Right cardiac atrium (tissue), 5 donors: ENCODE measurements around the gene CRIM1. TPM values are rescaled to one million over a fixed set of nuclear protein-coding genes. Genes with fewer than 3 reads are reported as not detected.

Experiments used
- ATAC-seq, 2 donors: fragments of 200-7000 bp; cut with Tn5 transposase; one replicate each; pipeline versions ENCODE4 v1.8.0 to v1.9.1; 2020; ENCODE audit warnings: moderate library complexity in 2 of 2, mild to moderate bottlenecking in 1 of 2
- DNase-seq, 3 donors: peaks; one replicate each; pipeline ENCODE4 v3.0.0-alpha.2; 2020
- H3K27ac ChIP-seq: one replicate; pipeline ENCODE4 v1.5.1; 2013; ENCODE audit warnings: mild to moderate bottlenecking, low read length, control low read depth, moderate library complexity
- H3K27me3 ChIP-seq: one replicate; pipeline ENCODE4 v1.6.1; 2013; ENCODE audit not compliant: control insufficient read depth, insufficient read depth
- H3K4me1 ChIP-seq: one replicate; pipeline ENCODE4 v1.6.1; 2013; ENCODE audit warnings: low read length; ENCODE audit not compliant: control insufficient read depth, insufficient read depth
- H3K4me3 ChIP-seq: one replicate; pipeline ENCODE4 v1.5.1; 2013; ENCODE audit warnings: low read length, control low read depth
- H3K9me3 ChIP-seq: one replicate; pipeline ENCODE4 v1.6.1; 2013; ENCODE audit warnings: low read length; ENCODE audit not compliant: control insufficient read depth
- WGBS: extraction: QIAGEN DNeasy Blood & Tissue Kit; methylation state at CpG from one replicate; pipeline ENCODE4 v1.1.7; 2013; 5-methylcytosine and 5-hydroxymethylcytosine counted together
- intact Hi-C, 4 donors: fragments of 100-400 bp; cut with DNase I; formaldehyde crosslinking; loops; one replicate each; pipeline versions ENCODE4 v1.11.0 to v1.14.0; 2022 to 2023
- polyA plus RNA-seq: library from polyadenylated mRNA; stranded (reverse); fragments of 200-250 nt; gene quantifications from one replicate; pipeline ENCODE4 v1.2.3, GENCODE V29; 2013
- total RNA-seq, 4 donors: library from RNA; stranded (reverse); fragmentation: NEBNext Ultra II Directional; extraction: Animal tissue kit (Norgen Biotek cat#: 25700); gene quantifications; one replicate each; pipeline ENCODE4 v1.2.1, GENCODE V29; 2021
- donor health status: healthy with polysubstance abuse.
- donor health status: DM: no; HTN: yes; CAD: no.
- donor health status: DM: no; HTN: no; CAD: no.
- donor health status: DM: no; HTN: yes; CAD: no; lungs with severe emphysema.
- donor health status: DM: yes; HTN: yes; CAD: no.

CRIM1 gene
- total and polyA plus RNA-seq, 5 donors = 10.5 to 34.0 (median 27.7) TPM

GRCh38 chr2:36456227-36457175 is 100.9 kb downstream of the CRIM1 start:
- Histone ChIP-seq H3K4me1 (peaks cover 12% of the 10 kb centered on the region), H3K9me3 (no peaks in the 10 kb centered on the region), H3K4me3 (peak overlapping the region; percentile 4), H3K27ac (peak overlapping the region; percentile 26), H3K27me3 (no peaks in the 10 kb centered on the region)
- WGBS = 14% methylated on average over 17 of the region's 17 CpGs
- intact Hi-C loops = loop anchor here in 1 of 4 donors (10.0 kb wide), 1 partner anchor 102 kb away; the partner anchor contains the start of gene CRIM1
- peak; percentile 88 to 89 for ATAC-seq
- DNase-seq = peak; percentile 86 to 95 (median 91)

DNA sequence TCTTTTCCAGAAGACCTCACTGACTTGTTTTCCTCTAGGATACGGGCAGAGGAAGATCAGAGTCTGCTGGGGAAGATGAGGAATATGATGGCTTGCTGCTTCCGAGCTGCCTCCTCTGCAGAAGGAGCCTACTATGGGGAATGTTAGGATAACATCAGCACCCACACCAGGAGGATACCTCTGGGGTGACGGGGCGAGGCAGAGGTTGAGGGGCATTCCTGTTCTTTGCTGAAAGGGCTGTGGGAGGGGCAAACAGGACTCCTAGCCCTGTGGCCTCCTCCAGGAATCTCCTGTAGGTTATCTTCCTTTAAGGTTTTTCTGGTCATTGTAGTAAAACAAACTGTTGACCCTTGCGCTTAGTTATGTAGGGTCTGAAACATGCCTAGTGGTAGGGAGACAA is 102.5 kb downstream of the CRIM1 start:
- Histone ChIP-seq H3K4me3 (no peak overlapping the region), H3K9me3 (no peaks in the 10 kb centered on the region), H3K27me3 (no peaks in the 10 kb centered on the region), H3K4me1 (peaks cover 12% of the 10 kb centered on the region), H3K27ac (no peak overlapping the region)
- intact Hi-C loops = loop anchor here in 1 of 4 donors (10.0 kb wide), 1 partner anchor 103 kb away; the partner anchor contains the start of gene CRIM1
- DNase-seq = no peak
- WGBS = 91% methylated on average over 5 of the region's 5 CpGs
- ATAC-seq = no peak

GRCh38 chr2:36459725-36460137 is 104.2 kb downstream of the CRIM1 start:
- intact Hi-C loops = loop anchor here in 2 of 4 donors (5.0 to 10.0 kb wide), 3 partner anchors 42 to 105 kb away; partner anchors contain the start of gene CRIM1 (in 1 of the 2)
- no peak for DNase-seq
- no peaks in the 10 kb centered on the region for H3K9me3 ChIP-seq
- H3K27me3 ChIP-seq = no peaks in the 10 kb centered on the region
- WGBS = 50% methylated on average over 2 of the region's 2 CpGs
- no peak overlapping the region for H3K27ac ChIP-seq
- peaks cover 12% of the 10 kb centered on the region for H3K4me1 ChIP-seq
- peak; percentile 52 to 55 for ATAC-seq
- H3K4me3 ChIP-seq = no peak overlapping the region

GRCh38 chr2:36461039-36461681 is 105.6 kb downstream of the CRIM1 start:
- no peak overlapping the region for H3K27ac ChIP-seq
- no peak for DNase-seq
- H3K27me3 ChIP-seq = no peaks in the 10 kb centered on the region
- WGBS = 49% methylated on average over 4 of the region's 4 CpGs
- peaks cover 10% of the 10 kb centered on the region for H3K4me1 ChIP-seq
- ATAC-seq = peak in 1 of 2 donors; percentile 70
- intact Hi-C loops = loop anchor here in 2 of 4 donors (5.0 to 10.0 kb wide), 2 partner anchors 44 to 46 kb away; no protein-coding TSS in a partner anchor
- no peaks in the 10 kb centered on the region for H3K9me3 ChIP-seq
- no peak overlapping the region for H3K4me3 ChIP-seq

- H3K4me3 ChIP-seq = no peak overlapping the region
- no peak for DNase-seq
- no peaks in the 10 kb centered on the region for H3K27me3 ChIP-seq
- no peak overlapping the region for H3K27ac ChIP-seq
- peaks cover 7% of the 10 kb centered on the region for H3K4me1 ChIP-seq
- no peaks in the 10 kb centered on the region for H3K9me3 ChIP-seq
- intact Hi-C loops = loop anchor here in 2 of 4 donors (5.0 to 10.0 kb wide), 2 partner anchors 45 to 48 kb away; no protein-coding TSS in a partner anchor
- ATAC-seq = no peak
- 94% methylated on average over 6 of the region's 6 CpGs for WGBS
Measured at GRCh38 chr2:36462311-36462935, 106.8 kb downstream of the CRIM1 start.

- Histone ChIP-seq H3K27ac (no peak overlapping the region), H3K4me1 (peaks cover 4% of the 10 kb centered on the region)
- WGBS = 70% methylated on average over 7 of the region's 7 CpGs
Measured at GRCh38 chr2:36463365-36463764, 107.8 kb downstream of the CRIM1 start.

GRCh38 chr2:36464006-36464721 is 108.6 kb downstream of the CRIM1 start:
- Histone ChIP-seq H3K27me3 (no peaks in the 10 kb centered on the region), H3K4me3 (no peak overlapping the region), H3K4me1 (peaks cover 6% of the 10 kb centered on the region), H3K9me3 (no peaks in the 10 kb centered on the region), H3K27ac (no peak overlapping the region)
- DNase-seq = no peak
- WGBS = 88% methylated on average over 11 of the region's 11 CpGs
- intact Hi-C loops = loop anchor here in 2 of 4 donors (5.0 to 10.0 kb wide), 2 partner anchors 47 to 49 kb away; no protein-coding TSS in a partner anchor
- no peak for ATAC-seq

More at GRCh38 chr2:36463365-36463764, 107.8 kb downstream of the CRIM1 start:
- Histone ChIP-seq H3K9me3 (no peaks in the 10 kb centered on the region), H3K4me3 (no peak overlapping the region), H3K27me3 (no peaks in the 10 kb centered on the region)
- ATAC-seq (no peak), DNase-seq (no peak)
- intact Hi-C loops = loop anchor here in 2 of 4 donors (5.0 to 10.0 kb wide), 2 partner anchors 46 to 49 kb away; no protein-coding TSS in a partner anchor

- Histone ChIP-seq H3K9me3 (no peaks in the 10 kb centered on the region), H3K4me3 (no peak overlapping the region), H3K4me1 (peaks cover 5% of the 10 kb centered on the region), H3K27ac (no peak overlapping the region), H3K27me3 (no peaks in the 10 kb centered on the region)
- intact Hi-C loops = loop anchor here in 1 of 4 donors (10.0 kb wide), 1 partner anchor 51 kb away; no protein-coding TSS in a partner anchor
- ATAC-seq (no peak), DNase-seq (no peak)
- WGBS = 86% methylated on average over 4 of the region's 4 CpGs
Measured at GRCh38 chr2:36466135-36466534, 110.6 kb downstream of the CRIM1 start.

DNA sequence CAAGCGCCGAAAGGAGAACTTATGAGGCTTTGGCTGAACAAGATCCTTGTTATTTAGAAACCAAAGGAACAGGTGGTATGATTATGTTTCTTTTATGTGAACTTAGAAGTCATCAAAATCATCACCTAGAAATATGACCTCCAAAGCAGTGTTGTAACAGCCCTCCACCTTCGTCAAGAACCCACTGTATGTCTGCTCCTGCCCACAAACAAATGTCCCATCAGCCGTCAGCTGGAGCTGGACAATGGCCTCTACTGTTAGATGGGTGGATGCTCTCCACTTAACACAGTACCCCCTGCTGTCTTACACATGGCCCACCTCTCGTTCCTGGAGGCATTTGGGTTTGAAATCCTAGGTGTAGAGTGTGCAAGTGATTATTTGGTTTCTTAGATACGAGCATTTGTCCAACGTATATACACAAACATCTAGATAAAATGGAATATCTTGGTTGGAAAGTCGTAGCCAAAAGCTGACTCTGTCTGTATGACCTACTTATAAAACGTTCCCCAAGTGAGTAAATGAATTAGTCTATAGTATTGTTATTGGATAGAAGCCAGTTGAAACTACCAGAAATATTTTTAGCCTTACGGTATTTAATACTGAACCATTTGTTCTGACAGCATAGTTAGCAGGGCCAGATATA is 113.0 kb downstream of the CRIM1 start:
- ATAC-seq (no peak), DNase-seq (no peak)
- Histone ChIP-seq H3K4me1 (peaks cover 5% of the 10 kb centered on the region), H3K27ac (no peak overlapping the region), H3K4me3 (no peak overlapping the region), H3K9me3 (no peaks in the 10 kb centered on the region), H3K27me3 (no peaks in the 10 kb centered on the region)
- 80% methylated on average over 10 of the region's 10 CpGs for WGBS
- intact Hi-C loops = loop anchor here in 1 of 4 donors (10.0 kb wide), 1 partner anchor 54 kb away; no protein-coding TSS in a partner anchor
